Mesenchymal stem cell (in vitro differentiated cells and primary cell): ENCODE measurements around the gene MINPP1.

ENCODE experiments used
- DNase-seq: peaks from one replicate; pipeline ENCODE4 v3.0.0-alpha.2; 2013
- H2AFZ ChIP-seq: one replicate; pipeline ENCODE4 v1.6.1; 2013; ENCODE audit warnings: low read depth, mild to moderate bottlenecking, control low read depth, inconsistent platforms, low read length, moderate library complexity
- H2AK5ac ChIP-seq: 2 replicates; pipeline ENCODE4 v1.6.1; 2013; ENCODE audit warnings: low read length, moderate library complexity, mild to moderate bottlenecking, inconsistent platforms; ENCODE audit not compliant: severe bottlenecking
- H2BK120ac ChIP-seq: one replicate; pipeline ENCODE4 v1.6.1; 2013; ENCODE audit warnings: low read depth, mild to moderate bottlenecking, inconsistent platforms, low read length, moderate library complexity
- H2BK12ac ChIP-seq, 2 experiments: one replicate each; pipeline ENCODE4 v1.6.1; 2013; ENCODE audit warnings: inconsistent platforms in 2 of 2, low read length in 2 of 2, mild to moderate bottlenecking in 2 of 2, moderate library complexity in 2 of 2, control low read depth in 1 of 2
- H2BK15ac ChIP-seq: one replicate; pipeline ENCODE4 v1.6.1; 2013; ENCODE audit warnings: mild to moderate bottlenecking, low read depth, inconsistent platforms; ENCODE audit not compliant: poor library complexity, severe bottlenecking
- H2BK5ac ChIP-seq: 2 replicates; pipeline ENCODE4 v1.6.1; 2013; ENCODE audit warnings: low read depth, mild to moderate bottlenecking, low read length, control low read depth, inconsistent platforms; ENCODE audit not compliant: poor library complexity, severe bottlenecking
- H3K14ac ChIP-seq, 2 experiments: one replicate each; pipeline ENCODE4 v1.6.1; 2013; ENCODE audit warnings: inconsistent platforms in 2 of 2, low read length in 2 of 2, control low read depth in 1 of 2, mild to moderate bottlenecking in 1 of 2, moderate library complexity in 1 of 2
- H3K18ac ChIP-seq, 2 experiments: one replicate each; pipeline ENCODE4 v1.6.1; 2013; ENCODE audit warnings: inconsistent platforms in 2 of 2, low read length in 2 of 2, control low read depth in 1 of 2, low read depth in 1 of 2, mild to moderate bottlenecking in 1 of 2
- H3K23ac ChIP-seq, 2 experiments: one replicate each; pipeline ENCODE4 v1.6.1; 2013; ENCODE audit warnings: inconsistent platforms in 2 of 2, low read length in 2 of 2, mild to moderate bottlenecking in 2 of 2, moderate library complexity in 2 of 2, control low read depth in 1 of 2
- H3K27ac ChIP-seq: 2 replicates; pipeline ENCODE4 v1.5.1; 2013; ENCODE audit warnings: mild to moderate bottlenecking, moderate library complexity, low read length, control low read depth, inconsistent platforms; ENCODE audit not compliant: poor library complexity, severe bottlenecking
- H3K27me3 ChIP-seq, 2 experiments: 2 replicates each; pipeline versions ENCODE4 v1.6.1 to v1.7.0; 2013; ENCODE audit warnings: low read length in 2 of 2, mild to moderate bottlenecking in 2 of 2, moderate library complexity in 2 of 2, control low read depth in 1 of 2, inconsistent platforms in 1 of 2; ENCODE audit not compliant: control insufficient read depth in 1 of 2, insufficient read depth in 1 of 2
- H3K36me3 ChIP-seq, 2 experiments: 2 replicates each; pipeline versions ENCODE4 v1.6.1 to v1.7.0; 2013; ENCODE audit warnings: low read length in 2 of 2, control low read depth in 1 of 2, inconsistent platforms in 1 of 2, low read depth in 1 of 2, mild to moderate bottlenecking in 1 of 2; ENCODE audit not compliant: insufficient read depth in 2 of 2, control insufficient read depth in 1 of 2
- H3K4ac ChIP-seq, 2 experiments: one replicate each; pipeline ENCODE4 v1.6.1; 2013; ENCODE audit warnings: inconsistent platforms in 2 of 2, low read length in 2 of 2, mild to moderate bottlenecking in 2 of 2, moderate library complexity in 2 of 2, control low read depth in 1 of 2, low read depth in 1 of 2
- H3K4me1 ChIP-seq: 2 replicates; pipeline ENCODE4 v1.6.1; 2013; ENCODE audit warnings: low read depth, low read length, control low read depth; ENCODE audit not compliant: control insufficient read depth, insufficient read depth
- H3K4me2 ChIP-seq: 2 replicates; pipeline ENCODE4 v1.6.1; 2013; ENCODE audit warnings: low read length, mild to moderate bottlenecking, inconsistent platforms; ENCODE audit not compliant: poor library complexity, severe bottlenecking
- H3K4me3 ChIP-seq, 2 experiments: 2 replicates each; pipeline versions ENCODE4 v1.5.1 to v1.7.0; 2013; ENCODE audit warnings: low read length in 2 of 2, mild to moderate bottlenecking in 2 of 2, control low read depth in 1 of 2, low read depth in 1 of 2; ENCODE audit not compliant: insufficient read depth in 1 of 2
- H3K79me1 ChIP-seq: replicated peaks from 2 replicates; pipeline ENCODE4 v1.6.1; 2013; ENCODE audit warnings: mild to moderate bottlenecking, control low read depth, low read length, inconsistent platforms; ENCODE audit not compliant: poor library complexity, severe bottlenecking
- H3K9ac ChIP-seq: 2 replicates; pipeline ENCODE4 v1.7.0; 2013; ENCODE audit warnings: mild to moderate bottlenecking, low read length, moderate library complexity
- H3K9me3 ChIP-seq: 2 replicates; pipeline ENCODE4 v1.7.0; 2013; ENCODE audit warnings: mild to moderate bottlenecking, low read length; ENCODE audit not compliant: control insufficient read depth
- H4K8ac ChIP-seq: one replicate; pipeline ENCODE4 v1.6.1; 2013; ENCODE audit warnings: inconsistent platforms, mild to moderate bottlenecking, low read length, moderate library complexity
- H4K91ac ChIP-seq: one replicate; pipeline ENCODE4 v1.6.1; 2013; ENCODE audit warnings: mild to moderate bottlenecking, low read length, inconsistent platforms
- WGBS: methylation state at CpG from one replicate; pipeline ENCODE4 v1.1.7; 2013; ENCODE audit warnings: mixed read lengths; 5-methylcytosine and 5-hydroxymethylcytosine counted together

Gene MINPP1

GRCh38 chr10:87580016-87580415 is 75.3 kb downstream of the MINPP1 start:
- Histone ChIP-seq H2BK15ac (no peak overlapping the region), H3K4me3 (no peak overlapping the region), H3K4me1 (no peaks in the 10 kb centered on the region), H4K91ac (no peak overlapping the region), H3K9me3 (no peaks in the 10 kb centered on the region), H2AFZ (no peak overlapping the region), H2BK12ac (no peak overlapping the region), H2BK120ac (no peak overlapping the region), H3K14ac (no peak overlapping the region), H3K9ac (no peak overlapping the region), H3K18ac (no peak overlapping the region), H3K36me3 (no peaks in the 10 kb centered on the region), H3K27ac (no peak overlapping the region), H3K4me2 (no peak overlapping the region), H3K23ac (no peak overlapping the region), H3K27me3 (no peaks in the 10 kb centered on the region), H3K4ac (no peak overlapping the region), H4K8ac (no peak overlapping the region), H3K79me1 (no peaks in the 10 kb centered on the region), H2AK5ac (no peak overlapping the region), H2BK5ac (no peak overlapping the region)
- 40% methylated on average over 1 of the region's 1 CpG for WGBS
- no peak for DNase-seq

DNA sequence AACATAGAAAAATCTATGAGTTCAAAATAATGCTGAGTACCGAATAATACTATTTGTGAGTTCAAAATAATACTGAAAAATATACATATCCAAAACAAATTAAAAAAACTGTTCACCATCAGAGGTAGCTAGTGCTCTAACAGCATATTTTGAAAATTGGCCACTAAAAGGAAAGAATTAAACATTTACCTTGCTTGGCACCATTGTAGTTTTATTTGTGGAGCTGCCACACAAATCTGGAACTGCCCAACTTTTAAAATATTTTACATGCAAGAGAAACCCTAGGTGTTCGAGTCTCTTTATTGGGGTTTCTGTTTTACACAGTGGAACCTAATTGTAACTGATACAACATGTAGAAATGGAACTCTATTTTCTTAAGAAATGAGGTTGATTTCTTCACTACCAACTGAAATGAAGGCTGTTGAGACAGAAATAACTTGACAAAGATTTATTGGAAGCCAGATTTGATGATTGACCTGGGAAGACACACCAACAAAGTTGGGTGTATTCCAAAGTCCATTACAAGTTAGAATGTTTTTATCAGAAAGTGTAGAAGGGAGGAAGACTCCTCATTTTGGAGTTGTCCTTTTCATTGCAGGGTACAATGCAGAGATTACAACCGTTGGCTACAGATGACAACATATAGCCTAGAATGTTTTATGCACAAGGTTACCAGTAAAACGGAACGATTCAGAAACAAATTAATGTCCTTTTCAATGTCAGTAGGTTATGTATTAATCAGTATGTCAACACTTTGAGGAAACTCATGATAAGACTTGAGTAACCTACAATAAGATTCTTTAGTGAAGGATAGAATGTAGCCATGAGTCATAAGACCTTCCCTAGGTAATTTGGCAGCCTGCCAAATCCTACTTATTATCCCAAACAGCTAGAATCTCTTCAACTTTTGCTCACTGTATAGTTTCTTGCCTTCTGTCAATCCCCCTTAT is 81.1 kb downstream of the MINPP1 start:
- Histone ChIP-seq H3K9me3 (no peaks in the 10 kb centered on the region), H2BK12ac (no peak overlapping the region), H3K79me1 (no peaks in the 10 kb centered on the region), H3K27ac (peak overlapping the region; percentile 79), H3K4me2 (no peak overlapping the region), H4K91ac (no peak overlapping the region), H3K9ac (no peak overlapping the region), H3K23ac (no peak overlapping the region), H2BK15ac (no peak overlapping the region), H4K8ac (no peak overlapping the region), H3K18ac (no peak overlapping the region), H3K14ac (no peak overlapping the region), H3K4me1 (peaks cover 11% of the 10 kb centered on the region), H3K36me3 (no peaks in the 10 kb centered on the region), H2BK120ac (no peak overlapping the region), H3K4ac (no peak overlapping the region), H2AK5ac (no peak overlapping the region), H2BK5ac (no peak overlapping the region), H3K27me3 (no peaks in the 10 kb centered on the region), H3K4me3 (no peak overlapping the region), H2AFZ (no peak overlapping the region)
- peak; percentile 22 for DNase-seq
- WGBS = 100% methylated on average over 1 of the region's 5 CpGs

GRCh38 chr10:87589645-87590051 is 85.0 kb downstream of the MINPP1 start:
- no peak overlapping the region for H2BK5ac ChIP-seq
- WGBS = 45% methylated on average over 2 of the region's 3 CpGs
- H3K27ac ChIP-seq = peak overlapping the region; percentile 43

GRCh38 chr10:87590705-87591588 is 86.3 kb downstream of the MINPP1 start:
- Histone ChIP-seq H2AFZ (peak overlapping the region; percentile 42), H2BK120ac (no peak overlapping the region), H3K18ac (no peak overlapping the region), H3K23ac (no peak overlapping the region), H3K14ac (no peak overlapping the region), H3K4me3 (no peak overlapping the region), H3K36me3 (no peaks in the 10 kb centered on the region), H3K4ac (no peak overlapping the region), H4K91ac (no peak overlapping the region), H3K27me3 (no peaks in the 10 kb centered on the region), H3K4me1 (peaks cover 10% of the 10 kb centered on the region), H2BK12ac (no peak overlapping the region), H4K8ac (no peak overlapping the region), H3K9me3 (no peaks in the 10 kb centered on the region), H2BK15ac (no peak overlapping the region), H3K9ac (no peak overlapping the region), H3K79me1 (no peaks in the 10 kb centered on the region), H3K27ac (no peak overlapping the region), H3K4me2 (no peak overlapping the region), H2BK5ac (no peak overlapping the region), H2AK5ac (no peak overlapping the region)
- DNase-seq = peak; percentile 35
- WGBS = no CpG with 5 or more reads among the region's 2 CpGs

More at GRCh38 chr10:87589645-87590051, 85.0 kb downstream of the MINPP1 start:
- Histone ChIP-seq H2AFZ (no peak overlapping the region), H3K79me1 (no peaks in the 10 kb centered on the region), H3K27me3 (no peaks in the 10 kb centered on the region), H3K9ac (no peak overlapping the region), H3K14ac (no peak overlapping the region), H3K4ac (no peak overlapping the region), H3K36me3 (no peaks in the 10 kb centered on the region), H4K91ac (no peak overlapping the region), H3K9me3 (no peaks in the 10 kb centered on the region), H3K23ac (no peak overlapping the region), H4K8ac (no peak overlapping the region), H3K4me2 (no peak overlapping the region), H3K4me1 (peaks cover 11% of the 10 kb centered on the region), H2BK12ac (no peak overlapping the region), H3K18ac (no peak overlapping the region), H2BK120ac (no peak overlapping the region), H3K4me3 (no peak overlapping the region), H2AK5ac (peak overlapping the region; percentile 68), H2BK15ac (no peak overlapping the region)
- DNase-seq = no peak
